Caki2 (cell line): Measurements from ENCODE around the gene MKRN1. TPM values are rescaled to one million over a fixed set of nuclear protein-coding genes. Genes with fewer than 3 reads are reported as not detected.
"Not testable (repeated sequence)": the region's sequence is repeated elsewhere in the genome, so short reads cannot be mapped to it uniquely, and the experiment has no call there.

Experiments
- DNase-seq: peaks from one replicate; pipeline ENCODE4 v3.0.0-alpha.2; 2015; ENCODE audit warnings: low read depth
- in situ Hi-C: cut with HindIII; loops from 2 replicates; pipeline ENCODE4 v1.10.0; 2016; ENCODE audit warnings: low sequenced_read_pairs, low pct_unique_long_range_greater_than_20kb, mixed read lengths
- total RNA-seq: library from RNA; depleted of rRNA; stranded (reverse); fragments of >200 nt; shearing (Covaris generic); gene quantifications from 2 replicates; pipeline ENCODE4 v1.2.3, GENCODE V29; 2014; ENCODE audit warnings: low replicate concordance

MKRN1 gene
- total RNA-seq, 1 experiment from 2014 or later: 62.9 TPM

DNA sequence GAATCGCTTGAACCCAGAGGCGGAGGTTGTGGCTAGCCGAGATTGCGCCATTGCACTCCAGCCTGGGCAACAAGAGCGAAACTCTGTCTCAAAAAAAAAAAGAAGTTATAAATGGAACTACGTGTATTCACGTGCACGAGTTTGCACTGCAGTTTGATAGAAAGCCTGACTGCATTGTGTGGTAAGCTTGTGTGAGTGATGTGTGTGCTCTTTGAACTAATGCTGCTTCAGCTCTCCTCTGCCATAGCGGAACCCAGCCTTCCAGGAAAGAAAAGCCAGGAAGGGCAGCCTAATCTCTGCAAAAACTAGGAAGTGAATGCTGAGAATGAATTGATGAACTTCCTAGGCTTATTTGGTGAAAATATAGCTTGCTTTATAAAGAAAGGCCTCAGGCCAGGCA, 15.6 kb upstream of the MKRN1 start:
- no peak for DNase-seq
- in situ Hi-C loops: no loop called here

DNA sequence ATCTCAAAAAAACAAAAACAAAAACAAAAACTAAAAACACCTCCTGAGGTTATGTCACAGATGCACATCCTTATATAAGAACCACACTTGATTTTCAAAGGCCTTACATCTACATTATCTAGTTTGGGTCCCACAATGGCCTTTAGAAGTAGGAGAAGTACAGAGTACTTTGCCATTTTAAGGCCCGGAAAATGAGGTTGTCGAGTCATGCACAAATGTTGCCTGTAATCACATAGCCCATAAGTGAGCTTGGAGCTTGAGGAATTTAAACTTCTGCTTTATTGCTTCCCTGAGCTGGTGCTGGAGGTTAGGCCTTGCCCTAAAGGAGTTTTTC, 9.7 kb upstream of the MKRN1 start:
- DNase-seq: no peak
- in situ Hi-C loops: no loop called here

DNA sequence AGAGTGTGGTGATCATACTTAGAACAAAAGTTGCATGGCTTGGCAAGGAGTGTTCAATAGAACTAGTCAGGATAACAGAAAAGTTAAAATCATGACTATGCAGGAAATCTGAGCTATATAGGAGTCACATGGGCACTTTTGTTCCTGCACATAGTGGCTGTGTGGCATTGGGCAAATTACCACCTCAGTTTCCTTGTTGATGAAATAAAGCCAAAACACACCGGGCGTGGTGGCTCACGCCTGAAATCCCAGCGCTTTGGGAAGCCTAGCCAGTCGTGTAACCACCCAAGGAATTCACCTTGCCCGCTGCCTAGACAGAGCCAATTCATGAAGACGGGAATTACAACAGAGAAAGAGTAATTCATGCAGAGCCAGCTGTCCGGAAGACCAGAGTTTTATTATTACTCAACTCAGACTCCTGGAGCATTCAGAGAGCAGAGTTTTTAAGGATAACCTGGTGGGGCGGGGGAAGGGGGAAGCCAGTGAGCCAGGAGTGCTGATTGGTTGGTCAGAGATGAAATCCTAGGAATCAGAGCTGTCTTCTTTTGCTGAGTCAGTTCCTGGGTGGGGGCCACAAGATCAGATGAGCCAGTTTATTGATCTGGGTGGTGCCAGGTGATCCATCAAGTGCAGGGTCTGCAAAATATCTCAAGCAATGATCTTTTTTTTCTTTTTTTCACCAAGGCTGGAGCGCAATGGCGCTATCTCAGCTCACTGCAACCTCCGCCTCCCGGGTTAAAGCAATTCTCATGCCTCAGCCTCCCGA, 6.4 kb upstream of the MKRN1 start:
- DNase-seq: peak; percentile 74
- in situ Hi-C loops: no loop called here

DNA sequence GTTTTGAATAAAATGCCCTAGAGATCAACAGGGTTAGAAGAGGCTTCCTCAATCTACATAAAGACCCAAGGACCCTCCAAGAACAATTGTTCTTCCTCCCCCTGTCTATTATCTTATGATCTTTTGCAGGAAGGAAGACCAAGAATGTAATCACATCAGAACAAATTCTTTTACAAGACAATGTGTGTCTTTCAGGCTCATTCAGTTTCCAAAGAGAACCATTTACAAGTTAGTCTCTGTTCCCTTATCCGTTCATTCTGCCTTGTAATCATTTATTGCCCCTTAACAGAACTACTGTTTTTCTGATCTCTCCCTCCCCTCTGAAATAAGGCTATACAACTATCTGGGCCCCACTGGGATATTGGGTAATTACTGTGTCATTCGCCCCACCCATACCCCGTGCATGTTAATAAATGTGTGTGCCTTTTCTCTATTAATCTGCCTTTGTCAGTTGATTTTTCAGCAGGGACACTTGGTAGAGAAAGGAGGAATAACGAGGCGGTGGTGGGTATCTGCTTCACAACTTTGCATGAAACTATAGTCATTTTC, 5.7 kb upstream of the MKRN1 start:
- in situ Hi-C loops: no loop called here
- DNase-seq: no peak

DNA sequence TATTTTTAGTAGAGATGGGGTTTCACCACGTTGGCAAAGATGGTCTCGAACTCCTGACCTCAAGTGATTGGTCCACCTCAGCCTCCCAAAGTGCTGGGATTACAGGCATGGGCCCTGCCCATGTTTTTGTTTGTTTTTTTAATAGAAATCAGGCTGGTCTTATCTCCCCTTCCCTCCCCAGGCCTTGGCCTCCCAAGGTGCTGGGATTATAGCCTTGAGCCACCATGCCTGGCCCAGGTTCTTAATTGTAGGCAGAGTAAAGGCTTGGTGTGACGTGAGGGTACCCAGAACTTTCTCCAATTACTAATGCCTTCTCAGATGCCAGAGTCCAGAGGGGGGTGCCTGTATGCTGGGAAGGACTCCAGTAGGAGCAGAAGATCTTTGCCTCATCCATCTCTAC, 5.2 kb upstream of the MKRN1 start:
- in situ Hi-C loops: no loop called here
- no peak for DNase-seq

DNA sequence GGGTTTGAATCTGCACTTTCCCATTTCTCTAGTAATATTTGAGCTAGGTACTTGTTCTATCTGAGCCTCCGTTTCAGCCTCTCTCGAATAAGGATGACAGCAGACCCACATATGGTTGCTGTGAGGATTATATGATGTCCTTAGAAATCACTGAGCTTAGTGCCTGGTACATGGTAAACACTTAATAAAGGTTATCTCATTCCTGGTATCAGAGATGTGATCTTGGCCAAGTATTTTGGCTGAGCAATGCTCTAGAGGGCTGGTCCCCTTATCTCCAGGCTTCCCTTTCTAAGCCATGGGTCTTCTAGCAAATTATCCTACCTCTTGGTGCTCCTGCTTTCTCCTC, 407 bp upstream of the MKRN1 start:
- DNase-seq: no peak

DNA sequence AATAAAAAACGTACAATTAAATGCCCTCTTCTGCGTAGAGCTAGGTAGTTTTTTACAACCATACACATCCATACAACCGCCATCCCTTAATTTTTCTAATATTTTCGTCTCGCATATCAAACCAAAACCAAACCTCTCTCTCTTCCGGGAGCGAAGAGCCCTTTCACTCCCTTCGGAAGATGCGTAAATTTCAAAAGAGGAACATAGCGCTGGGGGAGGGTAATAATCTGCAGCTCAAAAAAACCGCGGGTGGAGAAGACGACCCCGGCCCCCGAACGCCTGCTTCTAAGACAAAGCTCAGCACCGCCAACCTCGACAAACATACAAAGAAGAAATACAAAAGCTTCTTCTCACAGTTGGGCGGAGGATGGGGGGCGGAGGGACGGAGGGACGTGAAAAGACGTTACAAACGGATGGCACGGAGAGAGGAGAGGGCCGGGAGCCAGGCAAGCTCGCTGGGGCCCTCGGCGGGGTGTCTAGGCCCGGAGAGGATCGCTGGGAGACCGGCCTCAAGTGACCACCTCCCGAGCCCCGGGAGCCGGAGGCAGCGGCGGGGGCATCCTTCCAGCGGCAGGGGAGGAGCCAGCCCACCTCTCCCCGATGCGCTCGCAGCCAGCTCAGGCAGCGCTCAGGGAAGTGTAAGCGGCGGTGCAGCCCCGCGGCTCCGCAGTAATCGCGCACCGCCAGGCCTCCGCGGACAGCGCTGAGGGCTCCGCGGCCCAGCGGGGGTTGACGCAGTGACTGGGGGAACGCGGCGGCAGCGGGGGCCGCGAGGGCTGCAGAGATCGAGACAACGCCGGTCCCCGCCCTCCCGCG, 851 bp downstream of the MKRN1 start:
- in situ Hi-C loops: no loop called here
- peak; percentile 57 for DNase-seq

More for the DNA sequence above, 407 bp upstream of the MKRN1 start:
- in situ Hi-C loops: no loop called here

DNA sequence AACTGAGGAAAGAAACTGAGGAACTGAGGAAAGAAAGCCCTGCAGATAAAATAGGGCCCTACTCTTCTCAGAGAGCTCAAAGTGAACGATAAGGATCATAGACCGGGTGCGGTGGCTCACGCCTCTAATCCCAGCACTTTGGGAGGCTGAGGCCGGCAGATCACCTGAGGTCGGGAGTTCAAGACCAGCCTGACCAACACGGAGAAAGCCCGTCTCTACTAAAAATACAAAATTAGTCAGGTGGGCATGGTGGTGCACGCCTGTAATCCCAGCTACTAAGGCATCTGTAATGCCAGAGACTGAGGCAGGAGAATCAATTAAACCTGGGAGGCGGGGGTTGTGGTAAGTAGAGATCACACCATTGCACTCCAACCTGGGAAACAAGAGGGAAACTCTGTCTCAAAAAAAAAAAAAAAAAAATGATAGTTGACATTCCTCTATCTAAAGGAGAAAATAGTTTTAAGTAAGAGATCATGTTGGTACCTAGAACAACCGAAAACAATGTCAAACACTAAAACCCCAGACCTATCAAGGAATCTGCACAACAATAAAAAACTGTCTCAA, 2.5 kb downstream of the MKRN1 start:
- DNase-seq: no peak
- in situ Hi-C loops: no loop called here

DNA sequence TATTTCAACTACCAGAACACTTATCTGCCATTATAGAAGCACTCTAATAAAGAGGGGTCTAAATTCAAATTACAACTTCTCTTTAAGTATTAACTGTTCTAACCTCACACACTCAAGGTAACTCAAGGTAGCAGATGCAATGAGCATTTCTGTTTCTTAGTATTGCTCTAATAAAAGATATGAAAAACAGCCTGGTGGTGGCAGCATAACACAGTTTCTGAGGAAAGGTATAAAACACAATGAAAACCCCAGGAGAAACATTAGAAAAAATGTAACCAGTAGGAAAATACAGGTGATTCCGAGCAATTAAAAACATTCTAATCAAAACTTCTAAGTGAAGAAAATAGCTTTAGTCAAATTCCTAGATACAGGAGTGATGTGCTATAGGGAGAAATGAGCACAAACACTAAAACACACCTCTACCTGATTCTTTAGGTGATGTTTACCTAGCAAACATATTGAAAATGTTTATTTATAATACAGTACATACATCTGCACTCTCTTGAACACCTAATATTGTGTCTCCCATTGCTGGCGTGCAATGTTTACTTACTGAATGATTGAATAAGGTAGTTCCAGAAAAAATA, 3.5 kb downstream of the MKRN1 start:
- in situ Hi-C loops: no loop called here
- DNase-seq: peak; percentile 35

DNA sequence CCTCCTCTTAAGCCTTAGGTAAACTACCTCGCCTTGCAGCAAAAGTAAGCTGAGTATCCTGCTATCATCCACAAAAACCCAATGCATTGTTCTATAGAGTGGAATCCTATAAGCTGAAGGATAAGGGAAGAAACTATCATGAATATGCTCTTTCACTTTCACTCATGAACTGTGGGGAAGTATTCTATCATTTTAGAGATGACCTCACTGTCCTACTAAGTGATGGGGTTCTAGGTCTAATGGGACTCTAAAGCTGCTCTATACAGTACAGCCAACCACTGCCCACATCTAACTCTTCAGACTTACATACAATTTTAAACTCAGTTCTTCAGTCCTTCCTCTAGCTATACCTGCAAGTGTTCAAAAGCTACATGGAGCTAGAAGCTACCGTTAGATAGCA, 16.2 kb downstream of the MKRN1 start:
- no peak for DNase-seq
- in situ Hi-C loops: no loop called here

DNA sequence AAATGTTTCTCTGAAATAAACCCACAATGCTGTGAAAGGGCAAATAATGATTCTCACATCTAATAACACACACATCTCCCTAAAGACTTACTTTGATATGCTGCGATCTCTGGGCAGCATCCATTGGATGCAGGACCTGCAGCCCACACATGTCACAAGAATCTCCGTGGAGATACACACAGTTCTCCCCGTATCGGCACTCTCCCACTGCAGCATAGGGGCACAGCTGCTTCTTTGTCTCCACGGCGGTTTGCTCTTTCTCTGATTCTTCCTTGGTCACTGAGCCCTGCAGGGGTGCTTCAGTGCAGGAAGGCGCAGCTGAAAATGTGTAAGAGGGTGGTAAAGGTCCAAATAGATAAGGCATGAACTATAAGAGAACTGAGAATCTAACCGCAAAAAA, 20.4 kb downstream of the MKRN1 start:
- in situ Hi-C loops: no loop called here
- no peak for DNase-seq

DNA sequence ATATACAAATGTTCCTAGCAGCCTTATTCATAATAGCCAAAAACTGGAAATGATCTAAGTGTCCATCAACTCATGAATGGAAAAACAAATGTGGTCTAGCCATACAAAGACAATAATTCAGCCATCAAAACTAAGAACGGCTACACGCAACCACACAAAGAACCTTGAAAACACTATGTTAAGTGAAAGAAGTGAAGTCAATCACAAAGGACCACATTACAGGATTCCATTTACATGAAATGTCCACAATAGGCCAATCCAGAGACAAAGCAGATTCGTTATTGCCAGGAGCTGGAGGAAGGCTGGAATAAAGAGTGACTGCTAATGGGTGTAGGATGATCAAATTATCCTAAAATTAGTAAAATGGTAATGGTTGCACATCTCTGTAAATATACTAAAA, 21.1 kb downstream of the MKRN1 start:
- in situ Hi-C loops: no loop called here
- no peak for DNase-seq

DNA sequence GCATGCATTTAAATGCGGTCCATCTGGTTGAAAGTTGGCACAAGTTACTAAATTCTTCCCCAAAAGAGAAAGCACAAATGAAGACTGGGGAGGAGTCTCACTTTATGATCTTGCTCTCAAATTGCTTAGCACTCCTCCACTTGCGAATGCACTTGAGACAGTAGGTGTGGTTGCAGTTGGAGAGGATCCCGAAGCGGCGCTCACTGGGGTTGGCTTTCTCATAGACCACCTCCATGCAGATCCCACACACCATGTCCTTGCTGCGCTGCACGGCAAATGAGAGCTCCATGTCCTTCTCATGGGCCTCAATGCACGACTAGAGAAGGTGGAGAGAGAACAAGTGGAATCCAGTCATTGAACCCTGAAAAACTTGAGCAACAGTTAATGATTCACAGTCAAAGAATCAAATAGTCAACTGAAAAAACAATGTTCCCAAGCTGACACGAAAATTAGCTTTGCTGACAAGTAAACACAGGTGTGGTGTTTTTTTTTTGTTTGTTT, 22.7 kb downstream of the MKRN1 start:
- DNase-seq: no peak
- in situ Hi-C loops: no loop called here

DNA sequence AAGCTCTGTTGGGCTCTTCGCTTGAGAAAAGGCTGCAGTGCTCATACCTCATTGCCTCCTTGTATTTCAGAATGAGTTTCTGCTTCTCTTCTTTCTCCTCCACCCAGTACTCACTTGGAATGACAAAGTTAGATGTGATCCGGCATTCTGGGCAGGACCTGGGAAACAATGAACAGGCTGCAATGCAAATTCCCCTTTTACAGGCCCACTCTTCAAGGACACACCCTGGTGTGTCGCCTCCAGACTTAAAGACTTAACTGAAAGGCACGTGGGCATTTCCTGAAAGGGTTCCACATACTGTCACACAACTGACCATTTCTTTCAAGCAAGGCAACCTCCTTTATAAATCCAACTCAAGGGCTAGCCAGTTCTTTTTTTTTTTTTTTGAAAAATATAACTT, 23.6 kb downstream of the MKRN1 start:
- no peak for DNase-seq
- in situ Hi-C loops: no loop called here

DNA sequence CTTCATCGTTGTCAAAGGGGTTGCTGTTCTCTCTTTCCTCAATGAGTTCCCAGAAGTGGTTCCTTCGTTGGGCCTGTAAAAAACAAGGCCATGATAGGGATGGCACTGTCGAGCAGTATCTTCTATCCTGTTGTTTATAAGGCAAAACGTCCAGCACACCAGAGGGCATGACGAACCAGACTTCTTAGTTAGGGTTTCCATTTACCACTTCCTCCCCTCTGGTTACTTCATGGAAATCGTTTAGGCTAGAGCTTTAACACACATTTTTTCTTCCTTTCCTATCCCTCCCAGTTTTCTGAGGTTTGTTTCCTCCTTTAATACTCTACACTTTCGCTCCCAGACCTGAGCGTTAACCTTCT, 24.7 kb downstream of the MKRN1 start:
- no peak for DNase-seq
- in situ Hi-C loops: no loop called here

DNA sequence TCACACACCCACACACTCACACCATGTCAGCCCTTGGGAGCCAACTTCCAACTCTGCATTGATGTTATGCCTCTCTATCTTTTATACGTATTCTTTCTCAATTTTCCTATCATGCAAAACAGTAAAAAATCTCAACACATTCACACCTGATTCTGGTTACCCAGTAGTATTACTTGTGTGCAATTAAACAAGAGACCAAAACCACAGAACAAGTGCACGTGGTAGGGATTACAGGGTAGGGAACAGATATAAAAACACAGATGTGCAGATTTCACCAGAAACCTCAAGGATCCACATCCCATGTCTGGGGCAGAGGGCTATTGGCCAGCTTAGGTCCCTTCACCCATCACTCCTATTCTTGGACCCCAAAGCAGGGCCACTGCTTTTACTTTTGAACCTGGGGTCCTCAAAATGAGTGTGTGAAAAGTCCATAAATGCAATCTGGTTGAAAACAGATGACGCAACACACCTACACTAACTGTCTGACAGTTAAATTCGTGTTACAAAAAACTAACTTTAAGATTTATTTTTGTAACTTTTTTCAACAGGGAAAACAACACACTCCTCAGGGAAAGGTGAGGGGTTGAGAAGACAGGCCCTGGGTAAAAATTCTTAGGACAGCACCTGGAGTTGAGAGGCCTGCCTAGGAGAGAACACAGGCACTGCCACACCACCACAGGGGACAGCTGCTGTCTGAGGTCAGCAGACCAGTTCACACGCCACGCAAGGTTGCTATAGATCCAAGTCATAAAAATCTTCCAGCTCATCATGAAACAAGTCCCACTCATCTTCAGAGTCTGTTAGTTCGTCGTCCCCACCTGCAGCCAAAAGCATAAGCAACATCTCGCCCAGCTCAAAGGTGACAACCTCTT, 25.3 kb downstream of the MKRN1 start:
- not testable (repeated sequence) for DNase-seq

DNA sequence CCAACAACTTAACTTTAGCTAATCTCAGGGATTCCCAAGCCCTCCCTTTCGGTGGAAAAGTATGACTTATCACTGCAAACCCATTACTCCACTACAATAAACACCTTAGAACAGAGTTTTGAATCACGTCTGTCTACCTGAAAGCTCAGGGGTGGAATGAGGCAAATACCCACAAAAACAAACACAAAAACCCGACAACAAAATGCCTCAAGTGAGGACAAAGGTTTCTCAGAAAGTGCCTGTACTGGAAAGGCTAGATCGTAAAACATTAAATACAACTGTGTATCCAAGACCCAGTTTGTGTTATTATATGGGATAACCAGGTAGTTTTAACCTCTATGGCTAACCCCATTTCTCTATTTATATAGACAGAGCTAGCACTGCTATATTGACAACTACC, 26.0 kb downstream of the MKRN1 start:
- in situ Hi-C loops: no loop called here
- no peak for DNase-seq

More for the DNA sequence above, 25.3 kb downstream of the MKRN1 start:
- in situ Hi-C loops: not testable (repeated sequence)

DNA sequence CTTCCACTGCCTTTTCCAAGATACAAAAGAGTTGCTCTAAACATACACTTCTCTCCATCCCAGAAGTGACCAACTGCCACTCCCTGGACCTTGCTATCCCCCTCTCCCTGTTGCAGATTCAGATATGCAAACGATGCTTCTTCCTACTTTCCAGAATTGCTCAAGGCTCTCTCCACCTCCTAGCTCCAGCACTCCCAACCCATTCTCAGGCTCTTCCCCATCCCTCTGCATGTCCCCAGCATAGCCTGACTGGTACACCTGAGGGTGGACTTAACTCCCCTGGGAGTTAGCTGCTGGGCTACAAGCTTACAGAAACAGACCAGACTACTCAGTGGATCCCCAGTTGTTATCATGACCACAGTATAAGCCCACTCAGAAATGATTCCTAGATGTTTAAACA, 27.6 kb downstream of the MKRN1 start:
- in situ Hi-C loops: no loop called here

More for the DNA sequence above, 27.6 kb downstream of the MKRN1 start:
- no peak for DNase-seq
